Stimulated activated CD8-positive, alpha-beta memory T cell treated with anti-CD3 and anti-CD28 coated beads, Interleukin-15, amount 100 ng/mL, for 24 hours (primary cell): ENCODE measurements around the gene IGSF11.
"Not testable (repeated sequence)": the region's sequence is repeated elsewhere in the genome, so short reads cannot be mapped to it uniquely, and the experiment has no call there.

Source experiments
- DNase-seq: peaks from one replicate; pipeline ENCODE4 v3.0.0-alpha.2; 2020; ENCODE audit warnings: low read depth

The IGSF11 gene

GRCh38 chr3:118882353-118882947 lies 152.2 kb downstream of the IGSF11 start:
- peak; percentile 30 for DNase-seq

- DNase-seq: no peak
Observed at GRCh38 chr3:118868051-118868450, 166.6 kb downstream of the IGSF11 start.

DNA sequence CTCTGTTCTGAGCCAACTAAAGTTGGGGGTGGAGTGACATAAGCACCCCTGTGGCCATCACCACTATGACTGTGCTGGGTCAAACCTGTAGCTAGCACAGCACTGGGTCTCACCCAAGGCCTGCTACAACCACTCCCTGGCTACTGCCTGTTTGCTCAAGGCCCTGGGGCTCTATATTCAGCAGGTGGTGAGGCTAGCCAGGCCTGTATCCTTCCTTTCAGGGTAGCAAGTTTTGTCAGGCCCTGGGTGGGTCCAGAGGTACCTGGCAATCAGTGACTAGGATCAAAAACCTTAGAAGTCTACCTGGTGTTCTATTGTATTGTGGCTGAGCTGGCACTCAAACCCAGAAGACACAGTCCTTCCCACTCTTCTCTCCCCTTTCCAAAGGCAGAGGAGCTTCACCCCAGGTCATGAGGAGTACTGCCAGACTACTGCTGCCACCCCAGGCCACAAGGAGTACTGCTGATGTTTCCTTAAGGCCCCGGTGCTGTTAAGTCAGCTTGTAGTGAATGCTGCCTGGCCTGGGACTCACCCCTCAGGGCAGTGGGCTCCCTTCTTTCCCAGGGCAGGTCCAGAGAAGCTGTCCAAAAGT lies 170.8 kb downstream of the IGSF11 start:
- no peak for DNase-seq

GRCh38 chr3:118859950-118860349 lies 174.7 kb downstream of the IGSF11 start:
- no peak for DNase-seq

GRCh38 chr3:118851466-118852193 lies 183.0 kb downstream of the IGSF11 start:
- DNase-seq: not testable (repeated sequence)

GRCh38 chr3:118850687-118851086 lies 184.0 kb downstream of the IGSF11 start:
- no peak for DNase-seq
